HepG2 (cell line): ENCODE measurements around the gene GALK2. TPM values are rescaled to one million over a fixed set of nuclear protein-coding genes. Genes with fewer than 3 reads are reported as not detected.
A peak's percentile ranks its signal among the peaks of the same experiment; 100 is the strongest.

Experiments used
- CC2D1A ChIP-seq: sonication (generic); formaldehyde crosslinking; IDR thresholded peaks from 2 replicates; pipeline ENCODE4 v1.8.1; 2023; ENCODE audit warnings: mild to moderate bottlenecking, missing genetic modification reagents
- ETV5 ChIP-seq: IDR thresholded peaks from 2 replicates; pipeline ENCODE4 v1.6.1; 2018; ENCODE audit warnings: missing biosample characterization, missing genetic modification reagents, inconsistent platforms, borderline replicate concordance
- HNF4G ChIP-seq, 2 experiments: sonication (generic) in 1 of 2; formaldehyde crosslinking in 1 of 2; IDR thresholded peaks; 2 replicates each; pipeline versions ENCODE4 v1.4.0 to v1.6.1; 2011 to 2020; ENCODE audit warnings: borderline replicate concordance in 2 of 2, low read depth in 2 of 2, mild to moderate bottlenecking in 2 of 2, low read length in 1 of 2, missing genetic modification reagents in 1 of 2, moderate library complexity in 1 of 2
- MTF2 ChIP-seq: sonication (generic); formaldehyde crosslinking; IDR thresholded peaks from 2 replicates; pipeline ENCODE4 v1.5.0; 2020; ENCODE audit warnings: missing genetic modification reagents, borderline replicate concordance
- MXD4 ChIP-seq: IDR thresholded peaks from 2 replicates; pipeline ENCODE4 v1.6.1; 2016; ENCODE audit warnings: mild to moderate bottlenecking, missing biosample characterization, missing genetic modification reagents
- NFE2 ChIP-seq: sonication (generic); formaldehyde crosslinking; IDR thresholded peaks from 2 replicates; pipeline ENCODE4 v1.4.0; 2020; ENCODE audit warnings: missing genetic modification reagents
- PATZ1 ChIP-seq: sonication (generic); formaldehyde crosslinking; IDR thresholded peaks from 2 replicates; pipeline ENCODE4 v1.4.0; 2020; ENCODE audit warnings: missing genetic modification reagents
- PHF20 ChIP-seq: sonication (generic); formaldehyde crosslinking; IDR thresholded peaks from 2 replicates; pipeline ENCODE4 v1.5.0; 2020; ENCODE audit warnings: mild to moderate bottlenecking, missing genetic modification reagents
- PITX1 ChIP-seq: sonication (generic); formaldehyde crosslinking; IDR thresholded peaks from 2 replicates; pipeline ENCODE4 v1.5.1; 2020; ENCODE audit warnings: mild to moderate bottlenecking, missing genetic modification reagents
- TCF12 ChIP-seq, 2 experiments: fragments of 450-650 bp in 1 of 2; sonication (generic) in 1 of 2; formaldehyde crosslinking in 1 of 2; IDR thresholded peaks; 2 replicates each; pipeline versions ENCODE4 v1.6.1 to v1.8.0; 2017 to 2022; ENCODE audit warnings: antibody characterized with exemption in 1 of 2, mild to moderate bottlenecking in 1 of 2, missing genetic modification reagents in 1 of 2, moderate library complexity in 1 of 2
- ZNF24 ChIP-seq: fragments of 450-650 bp; IDR thresholded peaks from 2 replicates; pipeline ENCODE4 v1.6.1; 2017; ENCODE audit warnings: antibody characterized with exemption, mild to moderate bottlenecking
- ZNF276 ChIP-seq: sonication (generic); formaldehyde crosslinking; IDR thresholded peaks from 2 replicates; pipeline ENCODE4 v1.4.0; 2020; ENCODE audit warnings: mild to moderate bottlenecking, low read depth, missing genetic modification reagents
- ZNF749 ChIP-seq: sonication (generic); formaldehyde crosslinking; IDR thresholded peaks from 2 replicates; pipeline ENCODE4 v1.8.0; 2022; ENCODE audit warnings: mild to moderate bottlenecking, missing genetic modification reagents, moderate library complexity, borderline replicate concordance
- polyA plus RNA-seq, 8 experiments: library from polyadenylated mRNA; depleted of rRNA in 3 of 8; stranded (reverse) in 7 of 8; unstranded in 1 of 8; fragments of >200 nt; fragmentation: Illumina TruSeq in 4 of 8; extraction: Trizol in 4 of 8; gene quantifications; 2 replicates each; pipeline versions ENCODE4 v1.2.1 to v1.2.3, GENCODE V29; 2011 to 2016; ENCODE audit warnings: low read depth in 4 of 8, missing spikeins in 1 of 8, mixed read lengths in 1 of 8; ENCODE audit not compliant: insufficient read depth in 1 of 8
- total RNA-seq, 5 experiments: library from RNA; depleted of rRNA; stranded (reverse); fragments of >200 nt; fragmentation: Illumina TruSeq; extraction: Trizol; gene quantifications; 2 replicates each; pipeline ENCODE4 v1.2.3, GENCODE V29; 2016; ENCODE audit warnings: low read depth in 1 of 5
- TF ChIP-seq, protein P1 (sequence below): sonication (generic); formaldehyde crosslinking; conservative IDR thresholded peaks from 2 replicates; pipeline ENCODE4 v1.4.0; 2020; ENCODE audit warnings: mild to moderate bottlenecking, missing genetic modification reagents, moderate library complexity
- TF ChIP-seq, protein P2 (sequence below): fragments of 450-650 bp; IDR thresholded peaks from 2 replicates; pipeline ENCODE4 v1.6.1; 2017
- TF ChIP-seq, protein P3 (sequence below): sonication (generic); formaldehyde crosslinking; IDR thresholded peaks from 2 replicates; pipeline ENCODE4 v1.5.1; 2020; ENCODE audit warnings: mild to moderate bottlenecking, moderate library complexity, missing genetic modification reagents

Gene GALK2
- total and polyA plus RNA-seq, 2 of the 13 experiments (the other 11 are each of a cell fraction or from before 2014, with no cell fraction given): 17.6 to 32.8 TPM

DNA sequence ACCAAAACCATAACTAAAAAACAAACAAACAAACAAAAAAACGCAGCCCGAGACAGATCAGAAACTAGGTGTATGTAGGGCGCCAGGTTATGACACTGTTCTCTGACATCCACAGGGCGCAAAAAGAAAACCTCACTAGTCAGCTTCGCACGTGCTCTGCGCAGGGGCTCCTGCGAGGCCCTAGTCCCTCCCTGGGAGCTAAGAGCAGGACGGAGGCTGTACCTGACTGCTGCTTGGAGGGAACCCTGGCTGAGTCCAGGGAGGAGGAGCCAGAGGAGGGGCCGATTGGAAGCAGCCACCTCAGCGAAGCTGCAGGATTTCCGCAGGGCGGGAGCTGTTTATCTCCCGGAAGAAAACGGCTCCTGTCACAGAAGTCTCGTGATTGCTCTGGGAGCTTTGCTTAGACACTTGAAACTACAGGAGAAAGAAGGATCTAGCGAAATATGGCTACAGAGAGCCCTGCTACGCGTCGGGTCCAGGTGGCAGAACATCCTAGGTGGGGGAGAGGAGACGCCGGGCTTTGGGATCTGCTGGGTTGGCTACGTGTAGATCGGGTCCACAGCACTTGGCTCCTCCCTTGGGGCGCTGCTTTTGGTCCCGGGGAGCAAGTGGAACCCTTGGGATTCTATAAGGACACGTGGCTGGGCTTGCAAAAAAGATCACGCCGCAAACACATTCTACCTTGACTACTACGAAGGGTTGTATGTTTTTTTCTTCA lies at the start of gene GALK2 (continued):
- no peak for TF ChIP-seq HNF4G (IDR thresholded peaks at IDR 0.05; ENCODE audit: borderline replicate concordance, low read depth, low read length)
- TF ChIP-seq HNF4G (CRISPR knock-in tag; IDR thresholded peaks at IDR 0.05; ENCODE audit: borderline replicate concordance, low read depth): no peak
- 0 out of 2 replicates have a peak, but pooled peaks have one; percentile 69 for TF ChIP-seq CC2D1A
- 0 out of 2 replicates have a peak, but pooled peaks have one; percentile 58 for TF ChIP-seq ZNF276
- peak; percentile 58; the same call in 1 of the 2 replicates for TF ChIP-seq ZNF749 (CRISPR knock-in tag)
- no peak for TF ChIP-seq ZNF24
- peak; percentile 30; the same call in 1 of the 2 replicates for TF ChIP-seq PATZ1 (CRISPR knock-in tag)
- peak; percentile 77 for TF ChIP-seq PHF20 (CRISPR knock-in tag)
- TF ChIP-seq ETV5 (CRISPR knock-in tag): peak; percentile 65
- TF ChIP-seq, protein P1, sequence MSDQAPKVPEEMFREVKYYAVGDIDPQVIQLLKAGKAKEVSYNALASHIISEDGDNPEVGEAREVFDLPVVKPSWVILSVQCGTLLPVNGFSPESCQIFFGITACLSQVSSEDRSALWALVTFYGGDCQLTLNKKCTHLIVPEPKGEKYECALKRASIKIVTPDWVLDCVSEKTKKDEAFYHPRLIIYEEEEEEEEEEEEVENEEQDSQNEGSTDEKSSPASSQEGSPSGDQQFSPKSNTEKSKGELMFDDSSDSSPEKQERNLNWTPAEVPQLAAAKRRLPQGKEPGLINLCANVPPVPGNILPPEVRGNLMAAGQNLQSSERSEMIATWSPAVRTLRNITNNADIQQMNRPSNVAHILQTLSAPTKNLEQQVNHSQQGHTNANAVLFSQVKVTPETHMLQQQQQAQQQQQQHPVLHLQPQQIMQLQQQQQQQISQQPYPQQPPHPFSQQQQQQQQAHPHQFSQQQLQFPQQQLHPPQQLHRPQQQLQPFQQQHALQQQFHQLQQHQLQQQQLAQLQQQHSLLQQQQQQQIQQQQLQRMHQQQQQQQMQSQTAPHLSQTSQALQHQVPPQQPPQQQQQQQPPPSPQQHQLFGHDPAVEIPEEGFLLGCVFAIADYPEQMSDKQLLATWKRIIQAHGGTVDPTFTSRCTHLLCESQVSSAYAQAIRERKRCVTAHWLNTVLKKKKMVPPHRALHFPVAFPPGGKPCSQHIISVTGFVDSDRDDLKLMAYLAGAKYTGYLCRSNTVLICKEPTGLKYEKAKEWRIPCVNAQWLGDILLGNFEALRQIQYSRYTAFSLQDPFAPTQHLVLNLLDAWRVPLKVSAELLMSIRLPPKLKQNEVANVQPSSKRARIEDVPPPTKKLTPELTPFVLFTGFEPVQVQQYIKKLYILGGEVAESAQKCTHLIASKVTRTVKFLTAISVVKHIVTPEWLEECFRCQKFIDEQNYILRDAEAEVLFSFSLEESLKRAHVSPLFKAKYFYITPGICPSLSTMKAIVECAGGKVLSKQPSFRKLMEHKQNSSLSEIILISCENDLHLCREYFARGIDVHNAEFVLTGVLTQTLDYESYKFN (CRISPR knock-in tag): peak; percentile 63
- TF ChIP-seq, protein P2, sequence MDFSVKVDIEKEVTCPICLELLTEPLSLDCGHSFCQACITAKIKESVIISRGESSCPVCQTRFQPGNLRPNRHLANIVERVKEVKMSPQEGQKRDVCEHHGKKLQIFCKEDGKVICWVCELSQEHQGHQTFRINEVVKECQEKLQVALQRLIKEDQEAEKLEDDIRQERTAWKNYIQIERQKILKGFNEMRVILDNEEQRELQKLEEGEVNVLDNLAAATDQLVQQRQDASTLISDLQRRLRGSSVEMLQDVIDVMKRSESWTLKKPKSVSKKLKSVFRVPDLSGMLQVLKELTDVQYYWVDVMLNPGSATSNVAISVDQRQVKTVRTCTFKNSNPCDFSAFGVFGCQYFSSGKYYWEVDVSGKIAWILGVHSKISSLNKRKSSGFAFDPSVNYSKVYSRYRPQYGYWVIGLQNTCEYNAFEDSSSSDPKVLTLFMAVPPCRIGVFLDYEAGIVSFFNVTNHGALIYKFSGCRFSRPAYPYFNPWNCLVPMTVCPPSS: no peak
- no peak for TF ChIP-seq MTF2 (CRISPR knock-in tag)
- TF ChIP-seq TCF12 (IDR thresholded peaks at IDR 0.05): no peak
- 0 out of 2 replicates have a peak, but pooled peaks have one; percentile 31 for TF ChIP-seq TCF12 (CRISPR knock-in tag; IDR thresholded peaks at IDR 0.05)
- no peak; the same call in none of the 2 replicates for TF ChIP-seq MXD4 (CRISPR knock-in tag)
- peak; percentile 52 for TF ChIP-seq PITX1 (CRISPR knock-in tag)
- TF ChIP-seq NFE2: no peak
- TF ChIP-seq, protein P3, sequence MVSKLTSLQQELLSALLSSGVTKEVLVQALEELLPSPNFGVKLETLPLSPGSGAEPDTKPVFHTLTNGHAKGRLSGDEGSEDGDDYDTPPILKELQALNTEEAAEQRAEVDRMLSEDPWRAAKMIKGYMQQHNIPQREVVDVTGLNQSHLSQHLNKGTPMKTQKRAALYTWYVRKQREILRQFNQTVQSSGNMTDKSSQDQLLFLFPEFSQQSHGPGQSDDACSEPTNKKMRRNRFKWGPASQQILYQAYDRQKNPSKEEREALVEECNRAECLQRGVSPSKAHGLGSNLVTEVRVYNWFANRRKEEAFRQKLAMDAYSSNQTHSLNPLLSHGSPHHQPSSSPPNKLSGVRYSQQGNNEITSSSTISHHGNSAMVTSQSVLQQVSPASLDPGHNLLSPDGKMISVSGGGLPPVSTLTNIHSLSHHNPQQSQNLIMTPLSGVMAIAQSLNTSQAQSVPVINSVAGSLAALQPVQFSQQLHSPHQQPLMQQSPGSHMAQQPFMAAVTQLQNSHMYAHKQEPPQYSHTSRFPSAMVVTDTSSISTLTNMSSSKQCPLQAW (CRISPR knock-in tag): peak; percentile 69; the same call in 1 of the 2 replicates
